HG03457 (cell line): Measurements from ENCODE around the gene ENPP5.

Source experiments
- ATAC-seq: cut with Tn5 transposase; IDR thresholded peaks from one replicate; pipeline ENCODE4 v1.9.1; 2021; ENCODE audit warnings: moderate number of reproducible peaks; ENCODE audit not compliant: unreplicated experiment

The ENPP5 gene

DNA sequence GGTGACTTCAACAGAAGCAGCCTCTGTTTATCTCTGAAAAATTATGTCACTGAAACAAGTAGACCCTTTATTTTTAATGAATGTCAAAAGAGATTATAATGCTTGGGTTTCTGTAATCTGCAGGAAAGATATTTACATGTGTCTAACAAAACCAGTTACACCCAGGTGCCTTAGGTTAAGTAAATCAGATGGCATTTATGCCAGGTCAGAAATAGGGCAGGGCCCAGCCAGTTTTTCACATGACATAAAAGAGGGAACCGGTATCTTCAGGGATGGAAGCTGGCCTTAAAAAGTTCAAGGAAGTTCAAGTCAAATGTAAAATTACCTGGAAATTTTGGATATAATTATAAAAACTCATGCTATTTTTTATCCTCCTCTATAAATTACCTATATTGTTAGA, 55.1 kb downstream of the ENPP5 start:
- no peak for ATAC-seq

GRCh38 chr6:46113370-46113769, 57.4 kb downstream of the ENPP5 start:
- no peak for ATAC-seq
